BLaER1 (cell line): Measurements from ENCODE around the gene STX10.

Experiments
- H3K27ac ChIP-seq: shearing (Covaris generic); formaldehyde crosslinking; 2 replicates; pipeline ENCODE4 v1.8.1; 2022
- H3K27me3 ChIP-seq: shearing (Covaris generic); formaldehyde crosslinking; 2 replicates; pipeline ENCODE4 v1.8.1; 2022
- H3K36me3 ChIP-seq: shearing (Covaris generic); formaldehyde crosslinking; 2 replicates; pipeline ENCODE4 v1.8.1; 2022
- H3K4me1 ChIP-seq: shearing (Covaris generic); formaldehyde crosslinking; 2 replicates; pipeline ENCODE4 v1.8.1; 2022
- H3K4me2 ChIP-seq: shearing (Covaris generic); formaldehyde crosslinking; 2 replicates; pipeline ENCODE4 v1.8.1; 2022
- H3K4me3 ChIP-seq: shearing (Covaris generic); formaldehyde crosslinking; 2 replicates; pipeline ENCODE4 v1.8.1; 2022
- H3K9ac ChIP-seq: shearing (Covaris generic); formaldehyde crosslinking; 2 replicates; pipeline ENCODE4 v1.8.1; 2022
- H3K9me3 ChIP-seq: shearing (Covaris generic); formaldehyde crosslinking; 2 replicates; pipeline ENCODE4 v1.8.1; 2022
- H4K20me1 ChIP-seq: shearing (Covaris generic); formaldehyde crosslinking; 2 replicates; pipeline ENCODE4 v1.8.1; 2022
- Cebpa-rat ChIP-seq: shearing (Covaris generic); IDR thresholded peaks from 2 replicates; pipeline ENCODE4 v1.8.1; 2022

Gene STX10

DNA sequence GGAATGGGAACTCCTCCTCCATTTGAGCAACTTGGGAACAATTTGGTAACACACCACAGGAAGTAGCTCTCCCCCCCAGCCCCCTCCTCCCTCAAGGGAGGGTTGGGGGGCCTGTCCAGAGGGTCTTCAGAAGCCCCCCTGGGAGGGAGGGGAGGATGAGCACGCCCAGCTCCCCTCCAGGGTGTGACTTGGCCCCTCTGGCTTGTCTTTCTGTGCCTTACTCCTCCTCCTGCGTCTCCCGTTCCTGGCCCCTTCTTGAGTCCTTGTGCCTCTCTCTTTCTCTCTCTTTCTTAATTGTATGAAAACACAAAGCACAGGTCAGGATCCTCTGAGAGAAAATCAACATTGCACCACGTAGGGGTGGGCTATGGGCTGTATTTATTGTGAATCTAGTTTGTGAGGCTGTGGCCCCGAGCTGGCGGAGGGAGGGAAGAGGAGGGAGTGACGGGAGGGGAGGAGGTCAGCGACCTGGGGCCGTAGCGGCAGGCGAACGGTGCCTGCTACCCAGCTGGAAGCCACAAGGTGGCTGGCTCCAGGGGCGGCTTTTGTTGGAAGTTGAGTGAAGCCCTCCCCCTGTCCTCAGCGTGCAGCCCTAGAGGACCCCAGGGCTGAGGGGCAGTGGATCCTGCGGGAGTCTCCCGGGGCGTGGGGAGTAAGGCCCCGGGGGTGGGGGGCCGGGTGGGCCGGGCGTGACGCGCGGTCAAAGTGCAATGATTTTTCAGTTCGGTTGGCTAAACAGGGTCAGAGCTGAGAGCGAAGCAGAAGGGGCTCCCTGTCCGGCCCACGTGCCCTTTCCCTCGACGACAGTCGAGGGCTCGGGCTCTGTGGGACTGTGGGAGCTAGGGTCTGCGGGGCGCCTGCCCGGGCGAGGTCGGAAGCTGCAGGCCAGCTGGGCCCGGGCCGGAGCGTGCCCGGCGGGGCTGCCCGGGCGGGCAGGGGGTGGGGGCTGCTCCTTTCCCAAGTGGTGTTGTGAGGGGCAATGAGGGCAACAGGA lies 53.9 kb downstream of the STX10 start:
- peak overlapping the region; percentile 80 for H3K9ac ChIP-seq
- H3K4me1 ChIP-seq: peaks cover 89% of the 10 kb centered on the region

DNA sequence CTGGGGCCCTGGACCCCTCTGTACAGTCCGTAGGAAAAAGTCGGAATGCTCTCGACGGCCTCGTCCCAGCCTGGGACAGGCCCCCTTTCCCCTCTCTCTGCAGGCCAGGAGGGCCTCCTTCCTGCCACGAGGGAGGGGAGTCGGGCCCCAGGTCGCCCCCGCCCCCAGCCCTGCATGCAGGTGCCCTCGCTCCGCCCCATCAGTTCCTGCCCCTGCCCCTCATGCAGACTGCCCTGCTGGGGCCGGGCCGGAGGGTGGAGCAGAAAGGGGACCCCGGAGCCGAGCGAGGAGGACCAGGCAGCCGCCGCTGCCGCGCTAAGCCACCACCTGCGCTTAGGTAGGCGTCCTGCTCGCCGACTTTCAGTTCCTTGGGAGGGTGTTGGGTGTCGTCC lies 54.8 kb downstream of the STX10 start:
- peaks cover 35% of the 10 kb centered on the region for H4K20me1 ChIP-seq
- peak overlapping the region; percentile 89 for H3K4me3 ChIP-seq
- peaks cover 23% of the 10 kb centered on the region; the same call in 1 of the 2 replicates for H3K27me3 ChIP-seq
- peaks cover 89% of the 10 kb centered on the region for H3K4me1 ChIP-seq
- peaks cover 13% of the 10 kb centered on the region for H3K36me3 ChIP-seq
- no peaks in the 10 kb centered on the region for H3K9me3 ChIP-seq
- H3K27ac ChIP-seq: peak overlapping the region; percentile 83
- H3K4me2 ChIP-seq: peak overlapping the region; percentile 99
- no peak for TF ChIP-seq Cebpa-rat
- H3K9ac ChIP-seq: peak overlapping the region; percentile 80

More for the DNA sequence above, 53.9 kb downstream of the STX10 start:
- H3K36me3 ChIP-seq: peaks cover 14% of the 10 kb centered on the region
- TF ChIP-seq Cebpa-rat: no peak
- peaks cover 23% of the 10 kb centered on the region; the same call in 1 of the 2 replicates for H3K27me3 ChIP-seq
- peak overlapping the region; percentile 99 for H3K4me2 ChIP-seq
- peak overlapping the region; percentile 83 for H3K27ac ChIP-seq
- peaks cover 44% of the 10 kb centered on the region for H4K20me1 ChIP-seq
- H3K9me3 ChIP-seq: no peaks in the 10 kb centered on the region
- H3K4me3 ChIP-seq: peak overlapping the region; percentile 89

DNA sequence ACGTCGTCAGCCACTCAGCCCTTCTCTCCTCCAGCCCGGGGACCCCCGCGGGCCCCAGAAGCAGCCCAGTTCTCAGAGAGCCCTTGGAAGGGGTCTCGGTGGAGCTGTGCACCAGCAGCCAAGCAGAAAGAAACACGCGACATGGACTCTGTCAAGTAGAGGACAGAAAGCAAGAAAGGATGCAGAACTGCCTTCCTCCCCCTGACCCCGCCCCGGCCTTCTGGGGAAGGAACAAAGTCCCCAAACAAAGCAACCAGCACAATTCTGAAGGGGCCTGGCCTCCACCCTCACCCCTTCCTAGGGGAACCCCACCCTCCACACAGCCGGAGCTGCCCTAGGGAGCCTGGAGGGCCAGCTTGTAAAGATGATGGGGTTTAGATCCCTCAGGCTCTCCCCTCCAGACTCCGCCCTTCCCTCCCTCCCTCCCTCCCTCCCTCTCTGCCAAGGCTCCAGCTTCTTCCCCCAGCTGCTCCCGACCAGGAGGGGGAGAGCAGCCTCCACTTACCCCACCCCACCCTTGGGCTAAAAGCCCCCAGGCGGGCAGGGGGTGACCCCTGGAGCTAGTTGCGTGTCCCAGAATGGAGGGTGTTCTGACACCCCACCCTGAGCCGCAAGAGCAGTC lies 55.3 kb downstream of the STX10 start:
- TF ChIP-seq Cebpa-rat: no peak
- H3K27me3 ChIP-seq: peaks cover 23% of the 10 kb centered on the region; the same call in 1 of the 2 replicates
- peak overlapping the region; percentile 89 for H3K4me3 ChIP-seq
- H3K4me2 ChIP-seq: peak overlapping the region; percentile 99
- H4K20me1 ChIP-seq: peaks cover 30% of the 10 kb centered on the region
- peaks cover 8% of the 10 kb centered on the region for H3K36me3 ChIP-seq
- peaks cover 89% of the 10 kb centered on the region for H3K4me1 ChIP-seq
- H3K9ac ChIP-seq: peak overlapping the region; percentile 80
- H3K27ac ChIP-seq: peak overlapping the region; percentile 83
- no peaks in the 10 kb centered on the region for H3K9me3 ChIP-seq

DNA sequence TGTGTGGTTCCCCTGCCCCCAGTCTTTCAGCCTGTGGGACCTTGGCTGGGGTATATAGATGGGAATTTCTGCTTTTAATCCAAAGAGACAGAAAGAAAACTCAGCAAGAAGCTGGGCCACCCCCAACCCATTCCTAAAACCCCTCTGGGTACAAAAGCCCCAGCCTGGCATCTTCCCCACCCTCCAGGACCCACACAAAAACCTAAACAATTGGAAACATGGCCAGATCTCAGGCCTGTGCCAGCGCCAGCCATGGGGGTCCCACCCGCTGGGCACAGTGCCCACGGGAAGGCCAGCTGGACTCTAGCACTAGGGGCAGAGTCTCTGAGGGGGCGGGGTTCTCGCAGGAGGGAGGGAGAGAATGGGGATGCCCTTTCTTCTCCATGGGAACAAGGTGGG lies 56.1 kb downstream of the STX10 start:
- TF ChIP-seq Cebpa-rat: no peak
- H3K9ac ChIP-seq: peak overlapping the region; percentile 80
- peaks cover 89% of the 10 kb centered on the region for H3K4me1 ChIP-seq
- H4K20me1 ChIP-seq: peaks cover 23% of the 10 kb centered on the region
- H3K27ac ChIP-seq: peak overlapping the region; percentile 72
- peaks cover 21% of the 10 kb centered on the region; the same call in 1 of the 2 replicates for H3K27me3 ChIP-seq
- H3K4me3 ChIP-seq: peak overlapping the region; percentile 89; the same call in 1 of the 2 replicates
- H3K4me2 ChIP-seq: peak overlapping the region; percentile 99
- H3K36me3 ChIP-seq: peaks cover 7% of the 10 kb centered on the region; the same call in 1 of the 2 replicates
- no peaks in the 10 kb centered on the region for H3K9me3 ChIP-seq
